Muscle of back (tissue), 11 donors: ENCODE results near the gene ATL1. TPM values are rescaled to one million over a fixed set of nuclear protein-coding genes. Genes with fewer than 3 reads are reported as not detected.
"Not testable (repeated sequence)": the region's sequence is repeated elsewhere in the genome, so short reads cannot be mapped to it uniquely, and the experiment has no call there.

Source experiments
- DNase-seq, 3 donors: peaks; one replicate each; pipeline versions ENCODE4 v3.0.0 to v3.0.0-alpha.2; 2013
- polyA plus RNA-seq, 10 donors: library from polyadenylated mRNA; unstranded; fragments of 120-200 nt; gene quantifications; one replicate each; pipeline ENCODE4 v1.2.1, GENCODE V29; 2013; ENCODE audit not compliant: insufficient read length in 10 of 10

Gene ATL1
- polyA plus RNA-seq, 10 donors = 6.1 to 11.0 (median 7.8) TPM

GRCh38 chr14:50600849-50601248, 40.9 kb downstream of the ATL1 start:
- DNase-seq = no peak

- no peak for DNase-seq
Observed at GRCh38 chr14:50601394-50601793, 41.4 kb downstream of the ATL1 start.

GRCh38 chr14:50602035-50602434, 42.1 kb downstream of the ATL1 start:
- no peak for DNase-seq

- DNase-seq = no peak
Observed at GRCh38 chr14:50603565-50603964, 43.6 kb downstream of the ATL1 start.

- peak in 2 of 3 donors; percentile 42 to 65 for DNase-seq
Observed at GRCh38 chr14:50605766-50606165, 45.8 kb downstream of the ATL1 start.

DNA sequence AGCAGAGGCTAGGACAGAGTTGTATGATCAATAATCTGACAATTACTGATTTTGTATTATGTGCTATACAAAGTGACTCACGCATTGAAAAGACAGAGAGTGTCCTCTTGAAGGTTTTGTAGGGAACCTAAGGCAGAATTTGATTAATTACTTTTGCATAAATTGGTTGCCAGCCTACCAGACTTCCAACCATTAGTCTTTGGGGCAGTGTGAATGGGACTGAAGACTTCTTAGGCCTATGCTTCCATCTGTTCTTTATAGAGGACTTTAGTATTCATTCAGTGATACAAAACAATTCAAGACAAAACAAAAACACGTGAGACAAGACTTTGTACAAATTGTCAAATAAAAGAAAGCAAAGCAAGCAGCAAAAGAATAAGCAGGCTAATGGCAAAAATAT, 46.5 kb downstream of the ATL1 start:
- no peak for DNase-seq

DNA sequence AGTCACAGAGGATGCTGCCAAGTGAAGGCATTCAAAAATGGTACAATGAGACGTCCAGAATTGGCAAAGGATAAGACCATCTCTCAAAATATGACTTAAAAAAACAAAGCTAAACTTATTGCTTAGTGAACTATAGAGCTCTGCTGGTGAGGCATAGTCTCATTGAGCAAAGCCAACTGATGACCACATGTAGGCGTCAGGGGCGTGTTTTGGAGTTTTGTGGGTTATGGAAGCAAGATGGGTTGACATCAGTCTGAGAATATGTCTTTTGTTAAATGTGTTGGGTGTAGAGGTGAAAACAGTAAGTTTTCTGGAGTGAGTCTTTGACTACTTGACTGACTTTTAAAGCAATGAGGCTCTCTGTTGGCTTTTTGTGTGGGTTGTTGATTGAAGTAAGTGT, 47.2 kb downstream of the ATL1 start:
- peak in 1 of 3 donors; percentile 34 for DNase-seq

GRCh38 chr14:50607761-50608160, 47.8 kb downstream of the ATL1 start:
- DNase-seq = peak in 1 of 3 donors; percentile 62

DNA sequence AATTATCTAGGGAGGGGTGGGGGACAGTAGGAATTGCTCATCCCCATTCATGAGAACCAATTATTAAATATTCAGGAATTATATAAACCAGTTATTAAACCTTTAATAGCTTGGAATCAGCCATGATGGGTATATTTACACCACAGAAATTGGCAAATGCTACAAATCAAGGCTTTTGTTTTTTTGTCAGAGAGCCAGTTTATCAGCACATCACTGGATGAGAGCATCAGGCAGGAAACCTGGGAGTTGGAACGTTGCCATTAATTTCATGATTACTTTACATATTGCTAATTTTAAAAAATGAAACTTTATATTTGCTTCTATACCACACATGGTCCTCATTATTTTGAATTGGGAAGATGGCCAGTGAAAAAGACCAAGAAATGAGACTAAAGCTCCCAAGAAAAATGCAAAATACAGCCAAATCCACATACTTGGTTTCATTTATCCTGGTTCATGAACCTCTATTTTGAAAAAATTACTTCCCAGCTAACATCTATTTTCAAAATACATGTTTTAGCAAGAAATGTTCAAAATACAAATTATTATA, 48.4 kb downstream of the ATL1 start:
- peak; percentile 67 to 91 (median 83) for DNase-seq

GRCh38 chr14:50610465-50610864, 50.5 kb downstream of the ATL1 start:
- no peak for DNase-seq

DNA sequence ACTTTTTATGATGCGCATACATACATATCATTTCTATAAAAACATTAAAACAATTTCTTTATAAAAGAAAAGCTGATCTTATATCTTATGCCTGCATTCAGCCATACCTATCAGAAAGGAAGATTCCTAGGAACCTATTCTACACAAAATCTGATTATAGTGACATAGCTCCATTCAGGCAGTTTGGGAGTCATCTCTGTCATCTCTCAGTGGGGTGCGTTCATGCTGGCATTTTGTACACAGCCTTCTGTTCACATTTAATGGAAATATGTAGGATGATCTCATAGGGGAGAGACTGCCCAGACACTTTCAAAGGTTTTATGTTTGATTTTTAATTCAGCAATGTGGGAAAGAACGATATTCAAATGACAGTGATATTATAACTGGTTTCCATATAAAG, 52.9 kb downstream of the ATL1 start:
- DNase-seq = no peak

DNA sequence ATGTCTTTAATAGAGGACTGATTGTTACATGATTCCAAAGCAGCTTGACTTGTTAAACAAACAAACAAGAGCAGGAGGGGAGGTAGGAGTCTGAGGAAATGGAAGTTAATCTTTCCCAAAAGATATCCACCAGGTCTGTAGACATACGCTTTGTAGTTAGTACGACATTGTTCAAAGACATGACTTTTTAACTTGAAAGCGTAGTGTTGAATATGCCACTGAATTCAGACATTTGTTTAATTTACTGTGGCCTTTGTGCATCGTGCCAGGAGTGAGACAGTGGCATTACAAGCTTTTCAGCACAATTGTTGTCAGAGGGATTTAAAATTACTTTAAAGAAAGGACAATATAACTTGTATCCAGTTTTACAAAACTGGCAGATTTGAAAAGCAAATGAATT, 55.1 kb downstream of the ATL1 start:
- no peak for DNase-seq

DNA sequence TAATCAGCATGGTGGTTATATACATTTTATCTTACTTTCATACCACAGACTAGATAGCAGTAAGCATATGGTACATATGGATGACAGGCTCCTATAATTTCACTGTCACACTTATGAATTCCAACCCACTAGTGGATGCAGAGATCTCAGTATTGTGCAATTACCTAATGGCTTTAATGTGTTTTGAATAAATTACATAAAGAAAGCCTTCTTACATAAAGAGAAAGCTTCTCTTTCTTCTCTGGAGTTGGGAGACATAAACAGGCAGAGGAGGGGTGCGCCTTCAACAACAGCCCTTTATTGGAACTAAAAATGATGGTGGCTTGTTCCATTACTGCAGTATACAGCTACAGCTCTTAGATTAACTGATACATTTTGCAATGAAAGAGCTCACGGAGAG, 55.6 kb downstream of the ATL1 start:
- DNase-seq = no peak

DNA sequence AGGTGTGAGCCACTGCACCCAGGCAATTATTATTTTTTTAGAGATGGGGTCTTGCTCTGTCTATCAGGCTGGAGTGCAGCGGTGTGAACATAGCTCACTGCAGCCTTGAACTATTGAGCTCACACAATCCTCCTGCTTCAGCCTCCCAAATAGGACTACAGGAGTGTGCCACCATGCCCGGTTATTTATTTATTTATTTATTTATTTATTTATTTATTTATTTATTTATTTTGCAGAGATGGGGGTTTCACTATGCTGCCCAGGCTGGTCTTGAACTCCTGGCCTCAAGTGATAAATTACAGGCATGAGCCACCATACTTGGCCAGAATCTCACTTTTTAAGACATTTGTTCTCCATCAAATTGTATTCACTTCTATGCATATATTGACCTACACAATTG, 56.3 kb downstream of the ATL1 start:
- DNase-seq = no peak

DNA sequence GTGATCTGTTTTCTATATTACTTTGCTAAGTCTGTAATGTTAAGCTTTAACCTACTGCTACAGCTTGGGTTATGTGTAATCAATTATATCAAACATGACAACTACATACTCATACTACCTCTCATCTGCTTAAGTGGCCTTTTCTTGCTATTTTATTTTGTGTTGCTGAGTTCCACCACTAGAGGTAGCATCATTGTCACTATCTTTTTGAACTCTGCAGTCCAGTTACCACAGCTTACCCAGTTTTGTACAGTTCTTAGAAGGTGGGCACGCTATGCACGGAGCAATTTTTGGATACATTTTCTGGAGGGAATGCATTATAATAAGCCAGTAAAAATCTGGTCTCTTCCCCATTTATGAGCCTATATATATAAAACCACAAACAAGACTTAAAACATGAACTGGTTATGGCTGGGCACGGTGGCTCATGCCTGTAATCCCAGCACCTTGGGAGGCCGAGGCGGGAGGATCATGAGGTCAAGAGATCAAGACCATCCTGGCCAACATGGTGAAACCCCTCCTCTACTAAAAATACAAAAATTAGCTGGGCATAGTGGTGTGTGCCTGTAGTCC, 59.7 kb downstream of the ATL1 start:
- peak in 1 of 3 donors; percentile 43 for DNase-seq

- no peak for DNase-seq
Observed at GRCh38 chr14:50620341-50620740, 60.4 kb downstream of the ATL1 start.

DNA sequence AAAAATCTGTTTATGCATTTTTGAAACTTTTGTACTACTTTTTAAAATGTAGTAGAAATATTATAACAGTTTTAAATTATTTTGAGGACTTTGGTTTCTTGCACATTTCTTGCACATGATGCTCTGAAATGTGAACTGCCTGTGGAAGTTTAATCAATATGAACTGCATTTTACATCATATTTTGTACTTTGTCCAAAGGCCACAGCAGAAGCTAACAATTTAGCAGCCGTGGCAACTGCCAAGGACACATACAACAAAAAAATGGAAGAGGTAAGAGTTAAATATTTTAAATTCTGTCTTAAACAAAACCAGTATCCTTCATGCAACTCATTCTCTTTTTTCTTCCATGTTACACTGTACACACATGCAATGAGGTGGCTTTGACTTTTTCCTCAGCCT, 63.0 kb downstream of the ATL1 start:
- no peak for DNase-seq

- DNase-seq = no peak
Observed at GRCh38 chr14:50624447-50624846, 64.5 kb downstream of the ATL1 start.

- DNase-seq = not testable (repeated sequence)
Observed at GRCh38 chr14:50624947-50625346, 65.0 kb downstream of the ATL1 start.

GRCh38 chr14:50631408-50631821, 71.5 kb downstream of the ATL1 start:
- no peak for DNase-seq

- DNase-seq = no peak
Observed at GRCh38 chr14:50633954-50634353, 74.0 kb downstream of the ATL1 start.

GRCh38 chr14:50635141-50635540, 75.2 kb downstream of the ATL1 start:
- no peak for DNase-seq

DNA sequence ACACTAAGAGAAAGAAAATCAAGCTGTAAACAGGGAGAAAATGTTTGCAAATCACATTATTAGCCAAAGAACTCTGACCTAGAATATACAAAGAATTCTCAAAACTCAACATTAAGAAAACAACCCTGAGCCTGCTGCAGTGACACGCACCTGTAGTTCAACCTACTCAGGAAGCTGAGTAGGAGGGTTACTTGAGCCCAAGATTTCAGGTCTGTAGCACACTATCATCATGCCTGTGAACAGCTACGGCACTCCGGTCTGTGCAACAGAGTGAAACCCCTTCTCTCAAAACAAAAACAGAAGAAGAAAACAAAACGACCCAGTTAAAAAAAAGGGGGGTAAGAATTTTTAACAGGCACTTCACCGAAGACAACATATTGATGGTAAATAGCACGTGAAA, 87.3 kb downstream of the ATL1 start:
- DNase-seq = no peak

GRCh38 chr14:50647753-50648152, 87.8 kb downstream of the ATL1 start:
- DNase-seq = peak in 1 of 3 donors; percentile 12
